Limb (tissue), 2 donors: Measurements from ENCODE around the gene POLD3.

Source experiments
- DNase-seq, 2 donors: peaks; one replicate each; pipeline ENCODE4 v3.0.0-alpha.2; 2016; ENCODE audit errors: extremely low spot score in 2 of 2

The POLD3 gene, protein sequence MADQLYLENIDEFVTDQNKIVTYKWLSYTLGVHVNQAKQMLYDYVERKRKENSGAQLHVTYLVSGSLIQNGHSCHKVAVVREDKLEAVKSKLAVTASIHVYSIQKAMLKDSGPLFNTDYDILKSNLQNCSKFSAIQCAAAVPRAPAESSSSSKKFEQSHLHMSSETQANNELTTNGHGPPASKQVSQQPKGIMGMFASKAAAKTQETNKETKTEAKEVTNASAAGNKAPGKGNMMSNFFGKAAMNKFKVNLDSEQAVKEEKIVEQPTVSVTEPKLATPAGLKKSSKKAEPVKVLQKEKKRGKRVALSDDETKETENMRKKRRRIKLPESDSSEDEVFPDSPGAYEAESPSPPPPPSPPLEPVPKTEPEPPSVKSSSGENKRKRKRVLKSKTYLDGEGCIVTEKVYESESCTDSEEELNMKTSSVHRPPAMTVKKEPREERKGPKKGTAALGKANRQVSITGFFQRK

DNA sequence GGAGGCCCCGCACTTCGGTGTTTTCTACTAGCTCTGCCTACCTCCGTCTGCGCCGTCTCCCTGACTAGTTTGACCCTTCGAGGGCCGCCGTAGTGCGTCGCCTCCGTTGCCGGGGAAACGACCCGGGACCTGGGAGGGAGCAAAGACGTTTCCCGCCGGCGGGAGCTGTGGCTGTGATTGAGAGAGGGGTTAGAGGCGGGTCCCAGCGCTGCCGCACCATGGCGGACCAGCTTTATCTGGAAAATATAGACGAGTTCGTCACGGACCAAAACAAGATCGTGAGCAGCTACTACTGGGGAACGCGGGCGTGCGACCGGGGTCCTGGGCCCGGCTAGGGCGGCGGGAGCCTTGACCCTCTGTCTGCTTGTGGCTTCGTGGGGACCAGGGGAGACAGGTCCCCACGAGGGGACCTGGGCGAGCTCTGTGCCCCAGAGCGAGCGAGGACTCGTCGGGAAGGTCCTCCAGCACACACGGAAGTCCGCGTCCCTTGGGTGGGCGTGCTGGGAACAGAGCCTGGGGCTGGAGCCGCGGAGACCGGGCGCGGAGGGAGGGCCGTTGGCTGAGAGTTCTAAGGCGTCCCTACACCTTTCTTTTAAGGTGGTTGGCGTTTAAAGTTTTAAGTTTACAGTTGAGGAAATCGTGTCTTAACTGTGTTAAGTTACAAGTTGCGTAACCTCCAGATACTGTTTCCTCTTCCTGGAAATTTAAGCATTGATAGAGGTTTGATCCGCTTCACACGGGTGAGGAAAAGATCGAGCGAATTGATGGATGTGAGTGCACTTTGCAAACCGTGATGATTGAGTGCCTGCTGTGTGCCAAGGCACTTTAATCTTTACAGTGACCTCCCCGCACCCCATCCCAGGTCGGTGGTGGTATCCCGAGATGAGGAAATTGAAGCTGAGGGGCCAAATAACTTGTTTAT is at the start of gene POLD3:
Gene POLD3 (plus strand): TSS at position 142 of the 922 bp plus-strand sequence. CDS start 77 bp downstream, at position 219.
- peak; percentile 93 to 98 for DNase-seq

DNA sequence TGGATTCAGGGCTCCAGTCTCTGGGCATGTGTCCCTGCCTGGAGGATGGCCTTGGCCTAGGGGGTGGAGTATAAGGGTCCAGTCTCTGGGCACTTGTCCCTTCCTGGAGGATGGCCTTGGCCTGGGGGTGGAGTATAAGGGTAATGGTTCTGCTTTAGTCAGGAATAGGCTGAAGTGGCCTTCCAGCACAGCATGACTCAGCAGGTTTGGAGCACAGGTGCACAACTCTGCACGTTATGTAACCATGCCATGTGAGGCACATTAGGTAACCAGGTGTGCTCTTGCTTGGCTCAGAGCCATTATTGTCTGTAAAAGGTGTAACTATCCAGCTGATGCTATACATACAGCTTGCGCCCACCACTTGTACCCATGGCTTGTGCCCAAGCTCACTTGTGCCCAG is 48.4 kb upstream of the POLD3 start:
- DNase-seq = no peak

GRCh38 chr11:74546752-74547151 is 45.6 kb upstream of the POLD3 start:
- no peak for DNase-seq

- DNase-seq = no peak
Measured at GRCh38 chr11:74550991-74551753, 41.2 kb upstream of the POLD3 start.

DNA sequence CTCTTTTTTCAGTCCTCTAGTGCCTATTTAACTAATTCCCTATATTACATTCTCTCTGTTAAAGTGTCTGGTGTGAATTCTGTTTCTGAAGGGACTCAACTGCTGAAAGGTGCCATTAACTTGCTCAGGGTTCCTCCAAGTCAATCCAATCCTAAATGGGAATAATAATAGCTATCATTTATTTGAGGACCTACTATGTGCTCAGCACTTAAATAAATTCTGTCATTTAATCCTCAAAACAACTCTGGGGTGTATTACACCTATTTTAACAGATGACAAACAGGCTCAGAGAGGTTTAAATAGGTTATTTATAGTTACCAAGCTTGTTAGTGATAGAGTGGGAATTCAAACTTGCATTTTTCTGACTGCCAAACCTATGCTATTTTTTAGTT is 40.6 kb upstream of the POLD3 start:
- no peak for DNase-seq

- DNase-seq = no peak
Measured at GRCh38 chr11:74557526-74557925, 34.9 kb upstream of the POLD3 start.

GRCh38 chr11:74559110-74559933 is 33.1 kb upstream of the POLD3 start:
- DNase-seq = no peak

DNA sequence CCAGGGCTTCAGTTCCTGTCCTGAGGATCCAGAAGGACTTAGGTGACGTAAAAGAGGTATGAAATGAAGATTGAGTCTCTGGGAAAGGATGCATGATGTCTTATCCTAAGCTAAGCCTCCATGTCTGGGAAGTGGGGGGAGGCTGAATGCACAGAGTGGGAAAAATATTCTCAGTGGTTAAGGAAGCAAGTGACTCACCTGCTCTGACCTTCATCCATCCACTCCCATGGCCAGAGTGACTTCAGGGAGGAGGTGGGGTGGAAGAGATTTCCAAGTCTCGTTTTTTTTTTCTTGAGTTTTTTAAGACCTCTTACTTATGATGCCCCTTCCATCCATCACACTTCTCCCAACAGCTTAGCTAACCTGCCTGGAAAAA is 32.5 kb upstream of the POLD3 start:
- DNase-seq = no peak

DNA sequence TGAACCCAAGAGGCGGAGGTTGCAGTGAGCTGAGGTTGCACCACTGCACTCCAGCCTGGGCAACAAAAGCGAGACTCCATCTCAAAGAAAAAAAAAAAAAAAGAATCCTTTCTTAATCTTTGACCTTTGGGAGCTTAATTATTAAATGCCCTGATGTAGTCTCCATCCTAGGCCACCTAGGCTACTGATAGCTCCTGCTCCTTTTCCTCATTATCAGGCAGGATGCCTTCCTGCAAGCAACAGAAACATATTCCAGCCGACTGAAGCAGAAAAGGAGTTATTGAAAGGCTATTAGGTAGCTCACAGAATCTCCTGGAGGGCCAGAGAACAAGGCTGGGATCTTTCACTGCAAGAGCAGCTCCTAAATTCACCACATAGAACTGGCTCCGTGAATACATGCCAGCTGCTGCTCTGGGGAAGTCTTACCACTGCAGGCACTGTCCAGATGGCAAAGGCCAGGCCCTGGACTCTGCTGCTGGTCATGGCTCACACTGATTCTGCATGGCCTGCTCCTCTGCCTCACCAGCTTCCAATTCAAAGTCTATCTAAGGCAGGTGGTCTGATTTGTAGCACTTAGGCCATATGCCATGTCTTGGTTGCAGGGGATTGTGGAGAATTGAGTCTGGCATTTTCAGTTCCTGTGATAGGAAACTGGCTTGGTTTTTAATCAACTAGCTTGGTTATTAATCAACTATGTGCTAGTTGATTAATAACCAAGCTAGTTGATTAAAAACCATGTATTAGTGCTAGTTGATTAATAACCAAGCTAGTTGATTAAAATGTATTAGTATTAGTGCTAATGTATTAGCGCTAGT is 26.0 kb upstream of the POLD3 start:
- DNase-seq = no peak

DNA sequence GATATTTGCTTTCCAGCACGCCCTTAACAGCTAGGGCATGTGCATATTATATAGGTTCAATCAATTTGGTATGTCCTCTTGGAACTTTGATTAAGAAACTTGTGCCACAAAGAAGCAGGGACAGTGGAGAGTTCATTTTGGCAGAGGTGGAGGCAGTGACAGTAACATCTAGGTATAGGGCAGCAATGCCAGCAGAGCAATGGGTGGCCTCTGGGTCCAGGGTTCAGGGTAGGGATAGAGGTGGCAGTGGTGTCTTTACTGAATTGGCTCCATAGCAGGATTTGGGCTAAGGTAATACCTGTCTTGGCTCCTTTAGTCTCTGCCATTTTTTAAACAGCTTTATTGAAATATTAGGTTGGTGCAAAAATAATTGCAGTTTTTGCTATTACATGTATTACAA is 24.4 kb upstream of the POLD3 start:
- no peak for DNase-seq

GRCh38 chr11:74570266-74571061 is 21.9 kb upstream of the POLD3 start:
- peak in 1 of 2 donors; percentile 46 for DNase-seq

- no peak for DNase-seq
Measured at GRCh38 chr11:74571062-74571399, 21.4 kb upstream of the POLD3 start.

DNA sequence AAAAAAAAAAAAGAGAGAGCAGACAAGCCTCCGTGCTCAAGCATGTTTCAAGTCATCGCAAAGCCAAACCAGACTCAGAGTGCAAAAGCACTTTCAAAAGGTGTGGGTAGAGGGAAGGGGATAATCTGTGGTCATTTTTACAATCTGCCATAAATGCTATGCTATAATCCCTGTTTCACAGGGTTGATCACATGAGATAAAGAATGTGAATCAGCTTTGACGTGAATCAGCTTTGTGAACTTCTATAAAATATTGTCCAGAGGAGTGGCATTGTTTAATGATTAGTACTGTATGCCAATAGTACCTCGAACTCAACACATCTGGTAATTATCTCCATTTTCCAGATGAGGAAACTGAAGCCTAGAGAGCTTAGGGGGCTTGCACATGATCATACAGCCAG is 20.0 kb upstream of the POLD3 start:
- DNase-seq = no peak

- no peak for DNase-seq
Measured at GRCh38 chr11:74574563-74574962, 17.8 kb upstream of the POLD3 start.

DNA sequence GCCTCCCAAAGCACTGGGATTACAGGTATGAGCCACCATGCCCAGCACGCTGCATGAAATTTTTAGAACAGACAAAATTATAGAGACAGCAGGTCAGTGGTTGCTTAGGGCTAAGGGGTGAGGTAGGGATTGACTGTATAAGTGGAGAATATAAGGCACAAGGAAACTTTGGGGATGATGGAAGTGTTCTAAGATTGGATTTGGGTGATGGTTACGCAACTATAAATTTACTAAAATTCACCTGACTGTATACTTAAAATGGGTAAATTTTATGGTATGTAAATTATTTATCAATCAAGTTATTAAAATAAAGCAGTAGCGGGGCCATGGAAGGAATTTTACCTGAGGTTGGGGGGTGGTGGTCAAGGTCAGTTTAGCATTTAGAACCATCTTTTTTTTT is 16.4 kb upstream of the POLD3 start:
- no peak for DNase-seq

DNA sequence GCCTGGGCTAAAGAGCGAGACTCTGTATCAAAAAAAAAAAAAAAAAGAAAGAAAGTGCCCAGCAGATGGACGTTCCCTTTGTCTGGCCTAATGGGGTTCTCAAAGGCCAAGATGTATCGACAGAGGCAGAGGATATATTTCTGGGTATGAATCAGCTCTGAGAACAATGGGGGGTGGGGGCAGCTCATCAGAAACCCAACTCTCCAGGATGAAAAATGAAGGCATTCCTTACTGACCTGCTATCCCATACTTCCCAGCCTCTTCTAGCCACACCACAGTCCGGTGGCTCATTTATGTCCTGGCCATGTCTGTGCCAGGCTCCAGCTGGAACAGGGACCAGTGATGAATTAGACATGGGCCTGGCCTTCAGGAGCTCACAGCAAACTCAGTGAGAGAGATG is 15.2 kb upstream of the POLD3 start:
- no peak for DNase-seq

- DNase-seq = peak; percentile 34 to 40
Measured at GRCh38 chr11:74577624-74578396, 14.6 kb upstream of the POLD3 start.

DNA sequence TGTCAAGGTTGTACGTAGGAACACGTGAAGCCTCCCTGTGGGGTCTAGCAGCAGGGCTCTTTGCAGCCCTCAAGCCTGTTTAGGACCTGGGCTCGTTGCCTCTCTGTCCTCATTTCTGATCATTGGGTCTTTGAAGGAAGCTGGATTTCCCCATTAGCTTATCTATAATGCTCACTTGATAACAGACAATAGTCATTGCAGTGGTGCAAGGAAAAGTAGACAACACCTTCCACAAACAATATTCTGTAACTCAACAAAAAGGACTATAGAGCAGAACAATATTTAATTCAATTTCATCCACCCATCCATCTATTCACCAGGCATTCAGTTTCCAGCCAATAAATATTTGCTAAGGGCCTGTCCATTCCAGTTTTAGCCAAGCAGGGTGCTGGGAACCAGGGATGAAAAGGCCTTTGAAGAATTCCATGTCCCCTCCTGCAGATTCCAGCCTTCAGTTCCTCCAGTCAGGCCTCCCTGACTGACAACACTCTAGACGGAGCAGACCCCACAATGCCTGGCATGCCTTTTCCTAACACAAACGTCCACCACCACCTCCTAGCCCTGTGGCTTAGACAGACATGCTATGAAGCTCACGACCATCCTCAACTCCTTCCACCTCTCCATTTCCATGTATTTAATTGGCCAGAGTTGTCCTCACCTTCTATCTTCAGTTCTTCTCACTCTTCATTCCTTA is 12.7 kb upstream of the POLD3 start:
- DNase-seq = no peak
